H9 (cell line): Measurements from ENCODE around the gene TTC28. TPM values are rescaled to one million over a fixed set of nuclear protein-coding genes. Genes with fewer than 3 reads are reported as not detected.

ENCODE experiments used
- DNase-seq: peaks from one replicate; pipeline ENCODE4 v3.0.0-alpha.2; 2017
- H2AFZ ChIP-seq: one replicate; pipeline ENCODE4 v1.6.1; 2013; ENCODE audit warnings: mild to moderate bottlenecking, low read length, control low read depth, moderate library complexity
- H2AK5ac ChIP-seq: 2 replicates; pipeline ENCODE4 v1.6.1; 2013; ENCODE audit warnings: low read length, control low read depth, mixed read lengths; ENCODE audit not compliant: insufficient read length
- H2BK120ac ChIP-seq: one replicate; pipeline ENCODE4 v1.6.1; 2013; ENCODE audit warnings: low read depth, mild to moderate bottlenecking, low read length, control low read depth, inconsistent platforms; ENCODE audit not compliant: poor library complexity, severe bottlenecking
- H2BK12ac ChIP-seq: 2 replicates; pipeline ENCODE4 v1.6.1; 2013; ENCODE audit warnings: low read length, control low read depth, mixed read lengths, low read depth; ENCODE audit not compliant: insufficient read length
- H2BK15ac ChIP-seq: 2 replicates; pipeline ENCODE4 v1.6.1; 2013; ENCODE audit warnings: low read depth, low read length, control low read depth
- H2BK20ac ChIP-seq: one replicate; pipeline ENCODE4 v1.6.1; 2013; ENCODE audit warnings: low read depth, mild to moderate bottlenecking, low read length, control low read depth, inconsistent platforms; ENCODE audit not compliant: poor library complexity, severe bottlenecking
- H2BK5ac ChIP-seq: 2 replicates; pipeline ENCODE4 v1.6.1; 2013; ENCODE audit warnings: low read length, control low read depth, mixed read lengths; ENCODE audit not compliant: insufficient read length
- H3K14ac ChIP-seq: 2 replicates; pipeline ENCODE4 v1.6.1; 2013; ENCODE audit warnings: low read length, control low read depth; ENCODE audit not compliant: insufficient read depth
- H3K18ac ChIP-seq: 2 replicates; pipeline ENCODE4 v1.6.1; 2013; ENCODE audit warnings: low read depth, mild to moderate bottlenecking, mixed read lengths, low read length, control low read depth; ENCODE audit not compliant: insufficient read length
- H3K23ac ChIP-seq: 2 replicates; pipeline ENCODE4 v1.6.1; 2013; ENCODE audit warnings: low read length, control low read depth, mixed read lengths, low read depth; ENCODE audit not compliant: insufficient read length
- H3K23me2 ChIP-seq: 2 replicates; pipeline ENCODE4 v1.6.1; 2013; ENCODE audit warnings: low read depth, mild to moderate bottlenecking, mixed read lengths, low read length, control low read depth; ENCODE audit not compliant: insufficient read length, poor library complexity, severe bottlenecking
- H3K27ac ChIP-seq: 2 replicates; pipeline ENCODE4 v1.5.1; 2013; ENCODE audit warnings: low read length, control low read depth, mixed read lengths, low read depth; ENCODE audit not compliant: insufficient read length
- H3K27me3 ChIP-seq: 2 replicates; pipeline ENCODE4 v1.6.1; 2013; ENCODE audit warnings: low read length, control low read depth, inconsistent platforms; ENCODE audit not compliant: insufficient read depth
- H3K4ac ChIP-seq: 2 replicates; pipeline ENCODE4 v1.6.1; 2013; ENCODE audit warnings: low read depth, mild to moderate bottlenecking, control low read depth, inconsistent platforms, low read length, moderate library complexity
- H3K4me1 ChIP-seq: 2 replicates; pipeline ENCODE4 v1.6.1; 2013; ENCODE audit warnings: low read length, control low read depth, inconsistent platforms; ENCODE audit not compliant: insufficient read depth
- H3K4me2 ChIP-seq: 2 replicates; pipeline ENCODE4 v1.6.1; 2013; ENCODE audit warnings: low read length, control low read depth, mixed read lengths; ENCODE audit not compliant: insufficient read length, insufficient read depth
- H3K56ac ChIP-seq: 2 replicates; pipeline ENCODE4 v1.6.1; 2013; ENCODE audit warnings: low read depth, mild to moderate bottlenecking, mixed read lengths, low read length, control low read depth; ENCODE audit not compliant: insufficient read length
- H3K79me1 ChIP-seq: 2 replicates; pipeline ENCODE4 v1.6.1; 2013; ENCODE audit warnings: low read depth, mild to moderate bottlenecking, moderate library complexity, low read length, control low read depth, inconsistent platforms; ENCODE audit not compliant: insufficient read depth, poor library complexity, severe bottlenecking
- H3K79me2 ChIP-seq: 2 replicates; pipeline ENCODE4 v1.6.1; 2013; ENCODE audit warnings: low read length, control low read depth, inconsistent platforms; ENCODE audit not compliant: insufficient read depth
- H3K9ac ChIP-seq: 2 replicates; pipeline ENCODE4 v1.6.1; 2013; ENCODE audit warnings: low read length, control low read depth, mixed read lengths; ENCODE audit not compliant: insufficient read length; ENCODE audit errors: extremely low read depth
- H3K9me3 ChIP-seq: one replicate; pipeline ENCODE4 v1.6.1; 2013; ENCODE audit warnings: low read depth, low read length, inconsistent platforms; ENCODE audit not compliant: control insufficient read depth
- H3T11ph ChIP-seq: one replicate; pipeline ENCODE4 v1.6.1; 2013; ENCODE audit warnings: mild to moderate bottlenecking, low read length, control low read depth, inconsistent platforms
- H4K20me1 ChIP-seq: one replicate; pipeline ENCODE4 v1.6.1; 2013; ENCODE audit not compliant: control insufficient read depth, insufficient read length, insufficient read depth
- H4K5ac ChIP-seq: 2 replicates; pipeline ENCODE4 v1.6.1; 2013; ENCODE audit warnings: low read depth, mild to moderate bottlenecking, mixed read lengths, low read length, control low read depth; ENCODE audit not compliant: insufficient read length
- H4K8ac ChIP-seq: replicated peaks from 2 replicates; pipeline ENCODE4 v1.6.1; 2013; ENCODE audit warnings: low read length, control low read depth, mixed read lengths, low read depth; ENCODE audit not compliant: insufficient read length
- H4K91ac ChIP-seq: 2 replicates; pipeline ENCODE4 v1.6.1; 2013; ENCODE audit warnings: low read depth, mild to moderate bottlenecking, moderate library complexity, mixed read lengths, low read length, control low read depth; ENCODE audit not compliant: insufficient read length
- H3K27ac Mint-ChIP-seq, 3 experiments: 2 replicates in 2 of 3; 3 replicates in 1 of 3; pipeline ENCODE4 v1.8.0; 2020 to 2021; ENCODE audit warnings: mixed read lengths in 3 of 3, mild to moderate bottlenecking in 1 of 3, moderate library complexity in 1 of 3
- H3K27me3 Mint-ChIP-seq: 2 replicates; pipeline ENCODE4 v1.8.0; 2021; ENCODE audit warnings: low read depth, mild to moderate bottlenecking, moderate library complexity, mixed read lengths
- H3K36me3 Mint-ChIP-seq, 3 experiments: 2 replicates in 2 of 3; 3 replicates in 1 of 3; pipeline ENCODE4 v1.8.0; 2020 to 2021; ENCODE audit warnings: low read depth in 3 of 3, mixed read lengths in 3 of 3; ENCODE audit not compliant: insufficient read depth in 1 of 3
- H3K4me1 Mint-ChIP-seq, 2 experiments: 2 replicates each; pipeline ENCODE4 v1.8.0; 2020; ENCODE audit warnings: mixed read lengths in 2 of 2
- H3K4me3 Mint-ChIP-seq, 2 experiments: 2 replicates in 1 of 2; 3 replicates in 1 of 2; pipeline ENCODE4 v1.8.0; 2020 to 2021; ENCODE audit warnings: mild to moderate bottlenecking in 2 of 2, mixed read lengths in 2 of 2, moderate library complexity in 1 of 2
- H3K9me3 Mint-ChIP-seq, 2 experiments: 2 replicates in 1 of 2; 3 replicates in 1 of 2; pipeline ENCODE4 v1.8.0; 2020; ENCODE audit warnings: mild to moderate bottlenecking in 2 of 2, mixed read lengths in 2 of 2, moderate library complexity in 1 of 2
- CTCF ChIP-seq: fragments of 200-600 bp; sonication (generic); conservative IDR thresholded peaks from 3 replicates; pipeline ENCODE4 v1.8.0; 2021; ENCODE audit warnings: antibody characterized with exemption, mild to moderate bottlenecking
- WGBS: extraction: QIAGEN DNeasy Blood & Tissue Kit; methylation state at CpG from one replicate; pipeline ENCODE4 v1.1.7; 2013; ENCODE audit warnings: missing lambda C conversion rate, low lambda C conversion rate, mixed read lengths; ENCODE audit not compliant: insufficient read length; ENCODE audit errors: extremely low coverage; 5-methylcytosine and 5-hydroxymethylcytosine counted together
- total RNA-seq: library from RNA; stranded (reverse); gene quantifications from 2 replicates; pipeline ENCODE4 v1.2.1, GENCODE V29; 2021

TTC28 gene
- total RNA-seq, 1 experiment from 2014 or later = 13.6 TPM

DNA sequence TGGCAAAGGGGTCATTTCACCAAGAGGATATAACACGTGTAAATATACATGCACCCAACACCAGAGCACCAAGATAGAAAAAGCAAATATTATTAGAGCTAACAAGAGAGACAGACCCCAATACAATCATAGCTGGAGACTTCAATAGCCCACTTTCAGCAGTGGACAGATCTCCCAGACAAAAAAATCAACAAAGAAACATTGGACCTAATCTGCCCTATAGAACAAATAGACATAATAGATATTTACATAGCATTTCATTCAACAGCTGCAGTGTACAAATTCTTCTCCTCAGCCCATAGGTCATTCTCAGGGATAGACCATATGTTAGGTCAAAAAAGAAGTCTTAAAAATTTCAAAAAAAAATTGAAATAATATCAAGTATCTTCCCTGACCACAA, 312.8 kb downstream of the TTC28 start:
- H3K4me1 ChIP-seq = no peaks in the 10 kb centered on the region
- no peaks in the 10 kb centered on the region for H3K79me1 ChIP-seq
- no CpG with 5 or more reads among the region's 1 CpG for WGBS
- H3K18ac ChIP-seq = no peak overlapping the region
- Mint-ChIP-seq H3K4me3 (no peak overlapping the region), H3K36me3 (peaks cover 24 to 27% (median 26%) of the 10 kb centered on the region in 3 experiments), H3K9me3 (peaks cover 27 to 33% of the 10 kb centered on the region in 2 experiments), H3K4me1 (peaks cover 0 to 6% of the 10 kb centered on the region in 2 experiments; a peak in 2 of 4 replicates), H3K27me3 (peaks cover 3% of the 10 kb centered on the region; the same call in 1 of the 2 replicates), H3K27ac (no peak overlapping the region)
- H3T11ph ChIP-seq = no peak overlapping the region
- DNase-seq = no peak
- H3K56ac ChIP-seq = no peak overlapping the region
- no peak overlapping the region for H3K4me2 ChIP-seq
- no peak overlapping the region for H4K5ac ChIP-seq
- no peak overlapping the region for H2BK5ac ChIP-seq
- no peaks in the 10 kb centered on the region for H3K23me2 ChIP-seq
- H3K14ac ChIP-seq = no peak overlapping the region
- no peak overlapping the region for H3K4ac ChIP-seq
- H3K79me2 ChIP-seq = no peaks in the 10 kb centered on the region
- no peaks in the 10 kb centered on the region for H3K9me3 ChIP-seq
- H2BK20ac ChIP-seq = no peak overlapping the region
- H4K91ac ChIP-seq = no peak overlapping the region
- H4K8ac ChIP-seq = no peak overlapping the region
- no peak overlapping the region for H3K23ac ChIP-seq
- H2BK12ac ChIP-seq = no peak overlapping the region
- no peak overlapping the region for H3K27ac ChIP-seq
- TF ChIP-seq CTCF = no peak
- H3K9ac ChIP-seq = no peak overlapping the region
- H2BK120ac ChIP-seq = no peak overlapping the region
- no peaks in the 10 kb centered on the region for H4K20me1 ChIP-seq
- no peak overlapping the region for H2AFZ ChIP-seq
- H2AK5ac ChIP-seq = no peak overlapping the region
- no peak overlapping the region for H2BK15ac ChIP-seq
- H3K27me3 ChIP-seq = no peaks in the 10 kb centered on the region
